Fibroblast of pulmonary artery (primary cell): ENCODE measurements around the gene PLXNA4.

Experiments used
- DNase-seq: peaks from one replicate; pipeline ENCODE4 v3.0.0-alpha.2; 2010; ENCODE audit warnings: low read depth
- H3K4me3 ChIP-seq: replicated peaks from 2 replicates; pipeline ENCODE4 v1.5.1; 2011; ENCODE audit warnings: low read depth, mild to moderate bottlenecking, control low read depth, low read length, moderate library complexity
- TF ChIP-seq, protein P1 (sequence below): IDR thresholded peaks from 2 replicates; pipeline ENCODE4 v1.5.1; 2011; ENCODE audit warnings: mild to moderate bottlenecking, control low read depth, low read length, inconsistent platforms; ENCODE audit errors: missing control alignments

The PLXNA4 gene

DNA sequence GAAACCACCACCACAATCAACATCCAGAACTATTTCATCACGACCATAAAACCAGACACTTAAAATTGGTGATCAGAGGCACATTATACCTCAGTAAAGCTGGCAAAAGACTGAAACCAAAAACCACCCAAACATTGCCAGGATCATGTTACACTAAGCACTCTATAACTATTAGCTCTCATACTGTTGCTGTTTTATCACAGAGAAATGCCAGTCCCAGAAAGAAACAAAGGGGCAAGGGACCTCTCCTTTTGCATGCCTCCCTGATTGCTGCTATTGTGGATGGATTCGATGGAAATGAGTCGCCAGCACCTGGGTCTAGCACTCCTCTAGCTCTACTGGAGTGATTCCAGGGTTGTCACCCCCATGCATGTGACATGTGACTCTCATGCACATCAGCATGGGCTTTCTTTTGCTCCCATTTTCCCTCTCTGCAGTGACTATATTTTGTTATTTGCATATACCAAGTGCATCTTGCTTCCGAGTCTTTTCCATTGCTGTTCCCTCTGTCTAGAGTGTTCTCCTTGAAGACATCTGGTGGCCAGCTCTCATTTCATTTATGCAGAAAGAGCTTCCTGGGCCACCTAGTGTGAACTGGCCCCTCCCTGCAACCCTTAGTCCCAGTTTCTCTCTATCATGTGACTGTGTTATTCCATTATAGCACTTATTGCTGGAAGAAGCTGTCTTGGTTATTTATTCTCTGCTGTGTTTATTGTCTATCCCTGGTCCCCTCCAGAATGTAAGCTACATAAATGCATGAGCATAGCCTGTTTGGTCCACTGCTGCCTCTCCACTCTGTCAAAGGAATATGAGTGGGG, 300.6 kb downstream of the PLXNA4 start:
- H3K4me3 ChIP-seq = no peak overlapping the region
- DNase-seq = no peak
- TF ChIP-seq, protein P1, sequence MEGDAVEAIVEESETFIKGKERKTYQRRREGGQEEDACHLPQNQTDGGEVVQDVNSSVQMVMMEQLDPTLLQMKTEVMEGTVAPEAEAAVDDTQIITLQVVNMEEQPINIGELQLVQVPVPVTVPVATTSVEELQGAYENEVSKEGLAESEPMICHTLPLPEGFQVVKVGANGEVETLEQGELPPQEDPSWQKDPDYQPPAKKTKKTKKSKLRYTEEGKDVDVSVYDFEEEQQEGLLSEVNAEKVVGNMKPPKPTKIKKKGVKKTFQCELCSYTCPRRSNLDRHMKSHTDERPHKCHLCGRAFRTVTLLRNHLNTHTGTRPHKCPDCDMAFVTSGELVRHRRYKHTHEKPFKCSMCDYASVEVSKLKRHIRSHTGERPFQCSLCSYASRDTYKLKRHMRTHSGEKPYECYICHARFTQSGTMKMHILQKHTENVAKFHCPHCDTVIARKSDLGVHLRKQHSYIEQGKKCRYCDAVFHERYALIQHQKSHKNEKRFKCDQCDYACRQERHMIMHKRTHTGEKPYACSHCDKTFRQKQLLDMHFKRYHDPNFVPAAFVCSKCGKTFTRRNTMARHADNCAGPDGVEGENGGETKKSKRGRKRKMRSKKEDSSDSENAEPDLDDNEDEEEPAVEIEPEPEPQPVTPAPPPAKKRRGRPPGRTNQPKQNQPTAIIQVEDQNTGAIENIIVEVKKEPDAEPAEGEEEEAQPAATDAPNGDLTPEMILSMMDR = no peak

DNA sequence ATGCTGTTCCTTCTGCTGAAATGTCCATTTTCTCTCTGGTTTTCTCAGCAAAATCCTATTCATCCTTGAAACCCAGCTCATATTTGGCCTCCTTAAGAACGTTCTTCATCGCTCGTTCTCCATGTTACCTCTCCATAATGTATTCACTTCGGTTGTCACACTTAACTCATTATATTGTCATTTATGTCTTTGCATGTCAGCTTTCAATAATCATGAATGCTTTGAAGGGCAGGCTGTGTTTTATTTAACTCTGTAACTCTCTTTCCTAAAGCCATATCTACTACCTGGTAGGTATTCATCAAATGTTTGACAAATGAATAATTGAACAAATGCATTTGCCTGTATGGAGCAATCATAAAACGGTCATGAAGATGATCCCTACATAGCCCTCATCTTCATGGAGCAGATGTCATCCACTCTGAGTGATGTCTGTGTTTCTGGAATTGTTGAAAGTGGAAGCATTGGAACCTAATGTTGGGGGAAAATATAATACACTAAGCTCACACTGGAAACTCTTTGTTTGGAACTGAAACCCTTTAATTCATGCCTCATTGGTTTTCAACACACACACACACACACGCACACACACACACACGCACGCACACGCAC, 303.4 kb downstream of the PLXNA4 start:
- TF ChIP-seq, protein P1 = no peak
- no peak for DNase-seq
- no peak overlapping the region for H3K4me3 ChIP-seq

DNA sequence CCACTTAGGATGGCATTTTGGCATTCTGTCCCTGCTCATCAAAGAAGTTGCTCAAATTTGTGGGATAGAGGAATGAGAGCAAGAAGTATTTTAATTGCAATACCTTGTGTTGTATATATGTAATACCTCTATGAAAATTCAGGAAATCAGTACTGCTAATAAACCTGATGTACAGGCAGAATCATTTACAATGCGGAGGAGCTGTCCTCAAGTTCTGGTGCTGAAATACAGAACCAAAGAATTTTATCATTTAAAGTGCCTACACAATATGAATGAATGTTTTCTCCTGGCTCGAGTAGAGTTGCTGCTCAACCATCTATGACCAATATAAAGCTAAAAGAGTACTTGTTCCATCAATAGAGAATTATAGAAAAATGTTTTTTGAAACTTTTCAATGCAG, 305.8 kb downstream of the PLXNA4 start:
- TF ChIP-seq, protein P1 = no peak
- no peak overlapping the region for H3K4me3 ChIP-seq
- peak; percentile 38 for DNase-seq

DNA sequence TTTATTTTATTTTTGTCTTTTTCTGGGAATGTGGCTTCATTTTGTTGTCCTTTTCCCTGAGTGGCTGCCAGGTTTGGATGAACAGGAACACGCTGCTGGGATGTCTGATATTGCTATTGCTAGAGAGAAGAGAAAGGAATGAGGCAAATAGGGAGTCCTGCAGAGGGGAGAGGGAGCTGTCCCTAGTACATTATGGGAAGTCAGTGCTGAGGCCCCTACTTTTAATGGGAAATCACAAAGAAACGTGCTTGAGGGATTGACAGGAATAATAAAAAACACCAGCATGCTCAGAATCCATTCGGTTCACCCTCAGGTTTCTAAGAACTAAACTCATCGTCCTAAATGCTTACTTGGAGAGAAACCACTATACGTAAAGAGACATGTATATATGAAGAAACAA, 306.6 kb downstream of the PLXNA4 start:
- DNase-seq = no peak
- TF ChIP-seq, protein P1 = no peak
- no peak overlapping the region for H3K4me3 ChIP-seq

DNA sequence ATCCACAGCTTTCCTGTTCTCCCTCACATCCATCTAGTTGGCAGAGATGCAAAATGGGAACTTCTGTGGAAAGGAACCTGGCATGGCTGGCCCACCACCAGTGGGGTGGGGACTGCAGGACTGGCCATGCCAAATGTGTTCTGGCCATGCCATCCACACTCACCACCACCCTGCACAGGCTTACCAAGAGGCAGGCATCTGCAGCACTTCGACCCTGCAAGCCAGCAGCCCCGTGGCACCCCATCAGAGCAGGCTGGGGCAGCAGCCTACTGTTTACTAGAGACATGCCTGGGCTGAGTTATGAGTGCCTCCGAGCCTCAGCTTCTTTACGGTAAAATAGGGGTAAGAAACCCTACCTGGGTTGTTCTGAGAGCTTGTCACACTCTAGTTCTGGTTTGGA, 313.1 kb downstream of the PLXNA4 start:
- DNase-seq = no peak
- no peak overlapping the region for H3K4me3 ChIP-seq
- TF ChIP-seq, protein P1 = no peak

DNA sequence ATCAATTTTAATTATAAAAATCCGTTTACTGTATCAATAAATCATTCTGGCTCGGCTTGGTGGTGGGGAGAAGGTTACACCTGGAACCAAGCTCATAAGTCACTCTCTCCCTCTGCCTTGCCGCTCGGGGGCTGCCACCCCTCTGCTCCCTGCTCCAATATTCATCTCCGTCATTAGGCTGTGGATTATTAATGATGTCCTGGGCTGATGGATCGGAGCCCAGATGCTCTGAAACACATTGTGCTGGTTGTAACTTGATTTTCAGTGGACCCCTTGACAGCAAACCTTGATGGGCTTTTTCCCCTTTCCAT, 314.2 kb downstream of the PLXNA4 start:
- TF ChIP-seq, protein P1 = no peak
- H3K4me3 ChIP-seq = no peak overlapping the region
- no peak for DNase-seq
